ENCODE data around the gene SMG5. TPM values are rescaled to one million over a fixed set of nuclear protein-coding genes. Genes with fewer than 3 reads are reported as not detected.

The SMG5 gene
- total RNA-seq, 1 experiment from 2014 or later, result 155 TPM

GRCh38 chr1:156293098-156293434 is 10.4 kb upstream of the SMG5 start:
- no TSS peak for BruUV-seq (replicated peaks)
- CTCF ChIA-PET, result no interaction called here

GRCh38 chr1:156291226-156292061 is 8.8 kb upstream of the SMG5 start:
- DNase-seq, result peak; percentile 97 to 98
- H3K4me3 ChIP-seq (ENCODE audit: low read depth, low read length), result peak overlapping the region; percentile 41
- Mint-ChIP-seq H3K27me3 (ENCODE audit: insufficient read depth, unreplicated experiment) (no peaks in the 10 kb centered on the region), H3K27ac (ENCODE audit: unreplicated experiment) (peak overlapping the region; percentile 68), H3K4me3 (ENCODE audit: unreplicated experiment) (peak overlapping the region; percentile 78), H3K36me3 (ENCODE audit: insufficient read depth, unreplicated experiment) (peaks cover 34% of the 10 kb centered on the region), H3K4me1 (ENCODE audit: low read depth, unreplicated experiment) (peaks cover 20% of the 10 kb centered on the region), H3K9me3 (ENCODE audit: unreplicated experiment) (no peaks in the 10 kb centered on the region)
- peaks cover 20% of the 10 kb centered on the region for H3K4me1 ChIP-seq
- ChIA-PET CTCF (interaction anchor here (1.7 kb wide), 1 partner anchor 28 kb away, joined by 4 read pairs; no protein-coding TSS in a partner anchor), POLR2A (interaction anchor here (1.1 to 1.2 kb wide), 2 partner anchors 8 to 9 kb away, joined by 3 to 4 read pairs; partner anchors contain the start of gene SMG5)
- H3K36me3 ChIP-seq (ENCODE audit: control insufficient read depth, insufficient read depth, low read length), result peaks cover 3% of the 10 kb centered on the region; the same call in 1 of the 2 replicates
- TSS peak; percentile 53 for BruUV-seq (replicated peaks)
- H3K9me3 ChIP-seq, result no peaks in the 10 kb centered on the region
- H3K27me3 ChIP-seq (replicated peaks; ENCODE audit: control insufficient read depth, insufficient read depth, low read length), result no peaks in the 10 kb centered on the region
- intact Hi-C loops (cut with micrococcal nuclease; ENCODE audit: unreplicated experiment), result no loop called here
- TF ChIP-seq CTCF (IDR thresholded peaks at IDR 0.05; ENCODE audit: insufficient read depth in 1 of 2, low read depth in 1 of 2, low read length in 1 of 2, severe bottlenecking in 1 of 2, unreplicated experiment in 1 of 2), result no peak

More at GRCh38 chr1:156293098-156293434, 10.4 kb upstream of the SMG5 start:
- no peaks in the 10 kb centered on the region for H3K9me3 ChIP-seq
- H3K27me3 ChIP-seq (replicated peaks; ENCODE audit: control insufficient read depth, insufficient read depth, low read length), result no peaks in the 10 kb centered on the region
- Mint-ChIP-seq H3K9me3 (ENCODE audit: unreplicated experiment) (no peaks in the 10 kb centered on the region), H3K4me1 (ENCODE audit: low read depth, unreplicated experiment) (peaks cover 20% of the 10 kb centered on the region), H3K36me3 (ENCODE audit: insufficient read depth, unreplicated experiment) (peaks cover 34% of the 10 kb centered on the region), H3K27me3 (ENCODE audit: insufficient read depth, unreplicated experiment) (no peaks in the 10 kb centered on the region), H3K27ac (ENCODE audit: unreplicated experiment) (peak overlapping the region; percentile 68), H3K4me3 (ENCODE audit: unreplicated experiment) (no peak overlapping the region)
- TF ChIP-seq CTCF (IDR thresholded peaks at IDR 0.05; ENCODE audit: insufficient read depth in 1 of 2, low read depth in 1 of 2, low read length in 1 of 2, severe bottlenecking in 1 of 2, unreplicated experiment in 1 of 2), result no peak
- POLR2A ChIA-PET, result interaction anchor here (0.6 kb wide), 1 partner anchor 11 kb away, joined by 4 read pairs; no protein-coding TSS in a partner anchor
- H3K4me3 ChIP-seq (ENCODE audit: low read depth, low read length), result no peak overlapping the region
- intact Hi-C loops (cut with micrococcal nuclease; ENCODE audit: unreplicated experiment), result no loop called here
- peaks cover 20% of the 10 kb centered on the region for H3K4me1 ChIP-seq
- DNase-seq, result no peak
- peaks cover 3% of the 10 kb centered on the region; the same call in 1 of the 2 replicates for H3K36me3 ChIP-seq (ENCODE audit: control insufficient read depth, insufficient read depth, low read length)

DNA sequence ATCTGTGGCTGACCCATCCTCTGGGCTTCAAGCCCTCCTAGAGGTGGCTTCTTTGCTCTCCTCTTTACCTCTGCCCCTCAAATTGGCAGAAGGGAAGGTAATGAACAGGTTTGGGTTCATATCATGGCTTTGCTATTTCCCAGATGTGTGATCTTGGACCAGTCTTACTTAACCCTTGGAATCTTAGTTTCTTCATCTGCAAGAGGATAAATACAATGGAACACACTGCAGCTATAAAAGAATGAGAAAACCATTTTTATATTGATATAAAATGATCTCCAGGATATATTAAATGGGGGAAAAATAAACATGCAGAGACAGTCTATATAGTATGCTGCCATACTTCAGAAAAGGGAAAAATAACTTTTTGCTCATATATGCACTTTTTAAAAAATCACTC is 7.2 kb upstream of the SMG5 start:
- Histone ChIP-seq H3K4me3 (ENCODE audit: low read depth, low read length) (no peak overlapping the region), H3K27me3 (replicated peaks; ENCODE audit: control insufficient read depth, insufficient read depth, low read length) (no peaks in the 10 kb centered on the region), H3K9me3 (no peaks in the 10 kb centered on the region), H3K4me1 (peaks cover 22% of the 10 kb centered on the region), H3K36me3 (ENCODE audit: control insufficient read depth, insufficient read depth, low read length) (peaks cover 3% of the 10 kb centered on the region; the same call in 1 of the 2 replicates)
- Mint-ChIP-seq H3K4me1 (ENCODE audit: low read depth, unreplicated experiment) (peaks cover 17% of the 10 kb centered on the region), H3K9me3 (ENCODE audit: unreplicated experiment) (no peaks in the 10 kb centered on the region), H3K27me3 (ENCODE audit: insufficient read depth, unreplicated experiment) (no peaks in the 10 kb centered on the region), H3K4me3 (ENCODE audit: unreplicated experiment) (no peak overlapping the region), H3K36me3 (ENCODE audit: insufficient read depth, unreplicated experiment) (peaks cover 26% of the 10 kb centered on the region), H3K27ac (ENCODE audit: unreplicated experiment) (no peak overlapping the region)
- DNase-seq, result no peak
- TF ChIP-seq CTCF (IDR thresholded peaks at IDR 0.05; ENCODE audit: insufficient read depth in 1 of 2, low read depth in 1 of 2, low read length in 1 of 2, severe bottlenecking in 1 of 2, unreplicated experiment in 1 of 2), result no peak
- intact Hi-C loops (cut with micrococcal nuclease; ENCODE audit: unreplicated experiment), result no loop called here
- ChIA-PET CTCF (no interaction called here), POLR2A (no interaction called here)
- BruUV-seq (replicated peaks), result no TSS peak
